22Rv1 (cell line): ENCODE data around the gene SVIL.

Experiments
- ZFX ChIP-seq: fragments of 450-650 bp; IDR thresholded peaks from 2 replicates; pipeline ENCODE4 v1.6.1; 2017; ENCODE audit warnings: antibody characterized with exemption, borderline replicate concordance
- TF ChIP-seq, protein P1 (sequence below): fragments of 450-650 bp; IDR thresholded peaks from 2 replicates; pipeline ENCODE4 v1.5.1; 2017; ENCODE audit warnings: mild to moderate bottlenecking

DNA sequence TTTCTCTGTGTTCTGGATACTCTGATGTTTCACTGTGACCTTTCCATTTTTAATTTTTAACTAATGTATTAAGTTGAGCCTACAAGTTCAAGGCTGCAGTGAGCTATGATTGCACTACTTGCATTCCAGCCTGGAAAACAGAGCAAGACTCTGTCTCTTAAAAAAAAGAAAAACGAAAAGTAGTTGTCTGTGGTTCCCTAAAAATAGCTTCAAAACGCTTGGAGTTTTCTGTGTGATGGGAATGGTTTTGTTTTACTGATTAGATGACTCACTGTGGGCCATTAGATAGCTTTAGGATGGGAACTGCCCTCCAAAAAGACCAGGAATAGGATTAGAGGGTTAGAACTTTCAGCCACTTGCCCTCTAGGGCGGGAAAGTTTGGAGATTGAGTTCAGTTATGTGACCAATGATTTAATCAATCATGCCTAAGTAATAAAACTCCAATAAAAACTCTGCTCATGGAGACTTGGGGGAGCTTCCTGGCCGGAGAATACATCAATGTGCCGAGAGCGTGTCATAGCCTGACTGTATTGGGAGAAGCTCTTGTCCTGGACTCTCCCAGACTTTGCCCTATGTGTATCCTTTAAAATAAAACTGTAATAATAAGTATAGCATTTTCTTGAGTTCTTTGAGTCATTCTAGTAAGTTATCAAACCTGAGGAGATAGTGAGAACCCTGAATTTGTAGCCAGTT, 198.8 kb downstream of the SVIL start:
- TF ChIP-seq, protein P1, sequence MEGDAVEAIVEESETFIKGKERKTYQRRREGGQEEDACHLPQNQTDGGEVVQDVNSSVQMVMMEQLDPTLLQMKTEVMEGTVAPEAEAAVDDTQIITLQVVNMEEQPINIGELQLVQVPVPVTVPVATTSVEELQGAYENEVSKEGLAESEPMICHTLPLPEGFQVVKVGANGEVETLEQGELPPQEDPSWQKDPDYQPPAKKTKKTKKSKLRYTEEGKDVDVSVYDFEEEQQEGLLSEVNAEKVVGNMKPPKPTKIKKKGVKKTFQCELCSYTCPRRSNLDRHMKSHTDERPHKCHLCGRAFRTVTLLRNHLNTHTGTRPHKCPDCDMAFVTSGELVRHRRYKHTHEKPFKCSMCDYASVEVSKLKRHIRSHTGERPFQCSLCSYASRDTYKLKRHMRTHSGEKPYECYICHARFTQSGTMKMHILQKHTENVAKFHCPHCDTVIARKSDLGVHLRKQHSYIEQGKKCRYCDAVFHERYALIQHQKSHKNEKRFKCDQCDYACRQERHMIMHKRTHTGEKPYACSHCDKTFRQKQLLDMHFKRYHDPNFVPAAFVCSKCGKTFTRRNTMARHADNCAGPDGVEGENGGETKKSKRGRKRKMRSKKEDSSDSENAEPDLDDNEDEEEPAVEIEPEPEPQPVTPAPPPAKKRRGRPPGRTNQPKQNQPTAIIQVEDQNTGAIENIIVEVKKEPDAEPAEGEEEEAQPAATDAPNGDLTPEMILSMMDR, result no peak
- no peak for TF ChIP-seq ZFX
